ENCODE data around the gene MAGI3. TPM values are rescaled to one million over a fixed set of nuclear protein-coding genes. Genes with fewer than 3 reads are reported as not detected.

Gene MAGI3
- polyA plus RNA-seq, 2 of the 4 experiments (the other 2 are of a cell fraction) = 3.8 to 7.9 TPM

DNA sequence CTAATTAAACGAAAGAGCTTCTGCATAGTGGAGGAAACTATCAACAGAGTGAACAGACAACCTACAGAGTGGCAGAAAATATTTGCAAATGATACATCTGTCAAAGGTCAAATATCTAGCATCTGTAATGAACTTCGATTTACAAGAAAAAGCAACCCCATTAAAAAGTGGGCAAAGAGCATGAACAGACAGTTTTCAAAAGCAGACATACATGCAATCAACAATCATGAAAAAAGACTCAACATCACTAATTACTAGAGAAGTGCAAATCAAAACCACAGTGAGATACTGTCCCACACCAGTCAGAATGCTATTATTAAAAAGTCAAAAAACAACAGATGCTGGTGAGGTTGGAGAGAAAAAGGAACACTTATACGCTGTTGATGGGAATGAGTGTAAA, 103.2 kb downstream of the MAGI3 start:
- ChIA-PET CTCF (interaction anchor here (0.5 kb wide), 1 partner anchor 181 kb away, joined by 3 read pairs; no protein-coding TSS in a partner anchor), POLR2A (no interaction called here)
- Histone ChIP-seq H3K27ac (no peak overlapping the region), H3K9me3 (no peaks in the 10 kb centered on the region; the same call in 2 of the 3 replicates), H3K4me2 (no peak overlapping the region), H3K4me3 (no peak overlapping the region), H3K4me1 (no peaks in the 10 kb centered on the region)
- DNase-seq (ENCODE audit: low read depth in 1 of 2, low spot score in 1 of 2) (no peak), ATAC-seq (no peak), FAIRE-seq (no peak)
- TF ChIP-seq NPAS2 (CRISPR knock-in tag; IDR thresholded peaks at IDR 0.05; ENCODE audit: borderline replicate concordance) = no peak
- TF ChIP-seq, protein P1, sequence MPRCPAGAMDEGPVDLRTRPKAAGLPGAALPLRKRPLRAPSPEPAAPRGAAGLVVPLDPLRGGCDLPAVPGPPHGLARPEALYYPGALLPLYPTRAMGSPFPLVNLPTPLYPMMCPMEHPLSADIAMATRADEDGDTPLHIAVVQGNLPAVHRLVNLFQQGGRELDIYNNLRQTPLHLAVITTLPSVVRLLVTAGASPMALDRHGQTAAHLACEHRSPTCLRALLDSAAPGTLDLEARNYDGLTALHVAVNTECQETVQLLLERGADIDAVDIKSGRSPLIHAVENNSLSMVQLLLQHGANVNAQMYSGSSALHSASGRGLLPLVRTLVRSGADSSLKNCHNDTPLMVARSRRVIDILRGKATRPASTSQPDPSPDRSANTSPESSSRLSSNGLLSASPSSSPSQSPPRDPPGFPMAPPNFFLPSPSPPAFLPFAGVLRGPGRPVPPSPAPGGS (IDR thresholded peaks at IDR 0.05) = no peak
- TF ChIP-seq FOSB (CRISPR knock-in tag; IDR thresholded peaks at IDR 0.05) = no peak
- no peak for TF ChIP-seq JUN (IDR thresholded peaks at IDR 0.05)
- no peak for TF ChIP-seq RARB (CRISPR knock-in tag; IDR thresholded peaks at IDR 0.05)
- TF ChIP-seq ZSCAN20 (CRISPR knock-in tag; IDR thresholded peaks at IDR 0.05) = no peak
- TF ChIP-seq TP53 (CRISPR knock-in tag; IDR thresholded peaks at IDR 0.05) = no peak
- TF ChIP-seq FOSL2 (IDR thresholded peaks at IDR 0.05) = no peak
- TF ChIP-seq FOSL2 (CRISPR knock-in tag; IDR thresholded peaks at IDR 0.05) = no peak
- no peak for TF ChIP-seq FOXS1 (CRISPR knock-in tag; IDR thresholded peaks at IDR 0.05)
- no peak for TF ChIP-seq BHLHE40 (IDR thresholded peaks at IDR 0.05; ENCODE audit: low read depth, low read length)
- TF ChIP-seq, protein P2, sequence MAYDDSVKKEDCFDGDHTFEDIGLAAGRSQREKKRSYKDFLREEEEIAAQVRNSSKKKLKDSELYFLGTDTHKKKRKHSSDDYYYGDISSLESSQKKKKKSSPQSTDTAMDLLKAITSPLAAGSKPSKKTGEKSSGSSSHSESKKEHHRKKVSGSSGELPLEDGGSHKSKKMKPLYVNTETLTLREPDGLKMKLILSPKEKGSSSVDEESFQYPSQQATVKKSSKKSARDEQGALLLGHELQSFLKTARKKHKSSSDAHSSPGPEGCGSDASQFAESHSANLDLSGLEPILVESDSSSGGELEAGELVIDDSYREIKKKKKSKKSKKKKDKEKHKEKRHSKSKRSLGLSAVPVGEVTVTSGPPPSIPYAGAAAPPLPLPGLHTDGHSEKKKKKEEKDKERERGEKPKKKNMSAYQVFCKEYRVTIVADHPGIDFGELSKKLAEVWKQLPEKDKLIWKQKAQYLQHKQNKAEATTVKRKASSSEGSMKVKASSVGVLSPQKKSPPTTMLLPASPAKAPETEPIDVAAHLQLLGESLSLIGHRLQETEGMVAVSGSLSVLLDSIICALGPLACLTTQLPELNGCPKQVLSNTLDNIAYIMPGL (CRISPR knock-in tag; IDR thresholded peaks at IDR 0.05; ENCODE audit: borderline replicate concordance) = no peak
- no peak for TF ChIP-seq KDM1A (IDR thresholded peaks at IDR 0.05; ENCODE audit: low read depth)
- 74% methylated on average over 3 of the region's 3 CpGs for WGBS (ENCODE audit: missing lambda C conversion rate)

DNA sequence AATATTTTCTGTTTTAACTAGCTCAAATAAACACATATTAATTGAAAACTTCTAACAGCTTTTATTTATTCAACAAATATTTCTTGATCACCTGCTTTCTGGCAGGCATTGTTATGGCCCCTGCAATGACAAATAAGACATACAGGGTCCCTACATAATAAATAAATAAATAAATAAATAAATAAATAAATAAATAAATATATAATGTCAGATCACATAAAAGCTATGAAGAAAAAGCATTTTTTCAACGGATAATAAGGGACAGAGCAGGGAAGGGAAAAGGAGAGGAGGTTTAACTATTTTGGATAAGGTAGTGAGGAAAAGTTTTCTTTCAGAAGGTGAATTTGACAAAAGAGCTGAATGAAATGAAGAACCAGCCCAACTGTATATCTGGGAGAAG, 115.0 kb downstream of the MAGI3 start:
- no peaks in the 10 kb centered on the region for H3K9me3 ChIP-seq
- FAIRE-seq (no peak), ATAC-seq (no peak), DNase-seq (ENCODE audit: low read depth in 1 of 2, low spot score in 1 of 2) (no peak)
- no peak overlapping the region for H3K4me2 ChIP-seq
- H3K4me1 ChIP-seq = no peaks in the 10 kb centered on the region
- TF ChIP-seq HOXA7 (CRISPR knock-in tag; IDR thresholded peaks at IDR 0.05) (no peak), RNF2 (IDR thresholded peaks at IDR 0.05; ENCODE audit: borderline replicate concordance, low read depth) (no peak), ZC3H11A (IDR thresholded peaks at IDR 0.05) (peak; percentile 55)
- TF ChIP-seq, protein P3, sequence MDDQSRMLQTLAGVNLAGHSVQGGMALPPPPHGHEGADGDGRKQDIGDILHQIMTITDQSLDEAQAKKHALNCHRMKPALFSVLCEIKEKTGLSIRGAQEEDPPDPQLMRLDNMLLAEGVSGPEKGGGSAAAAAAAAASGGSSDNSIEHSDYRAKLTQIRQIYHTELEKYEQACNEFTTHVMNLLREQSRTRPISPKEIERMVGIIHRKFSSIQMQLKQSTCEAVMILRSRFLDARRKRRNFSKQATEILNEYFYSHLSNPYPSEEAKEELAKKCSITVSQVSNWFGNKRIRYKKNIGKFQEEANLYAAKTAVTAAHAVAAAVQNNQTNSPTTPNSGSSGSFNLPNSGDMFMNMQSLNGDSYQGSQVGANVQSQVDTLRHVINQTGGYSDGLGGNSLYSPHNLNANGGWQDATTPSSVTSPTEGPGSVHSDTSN (IDR thresholded peaks at IDR 0.05) = no peak
- H3K4me3 ChIP-seq = no peak overlapping the region
- CTCF ChIA-PET = no interaction called here
- no peak overlapping the region for H3K27ac ChIP-seq
- 46% methylated on average over 1 of the region's 1 CpG for WGBS (ENCODE audit: missing lambda C conversion rate)
- POLR2A ChIA-PET = no interaction called here

DNA sequence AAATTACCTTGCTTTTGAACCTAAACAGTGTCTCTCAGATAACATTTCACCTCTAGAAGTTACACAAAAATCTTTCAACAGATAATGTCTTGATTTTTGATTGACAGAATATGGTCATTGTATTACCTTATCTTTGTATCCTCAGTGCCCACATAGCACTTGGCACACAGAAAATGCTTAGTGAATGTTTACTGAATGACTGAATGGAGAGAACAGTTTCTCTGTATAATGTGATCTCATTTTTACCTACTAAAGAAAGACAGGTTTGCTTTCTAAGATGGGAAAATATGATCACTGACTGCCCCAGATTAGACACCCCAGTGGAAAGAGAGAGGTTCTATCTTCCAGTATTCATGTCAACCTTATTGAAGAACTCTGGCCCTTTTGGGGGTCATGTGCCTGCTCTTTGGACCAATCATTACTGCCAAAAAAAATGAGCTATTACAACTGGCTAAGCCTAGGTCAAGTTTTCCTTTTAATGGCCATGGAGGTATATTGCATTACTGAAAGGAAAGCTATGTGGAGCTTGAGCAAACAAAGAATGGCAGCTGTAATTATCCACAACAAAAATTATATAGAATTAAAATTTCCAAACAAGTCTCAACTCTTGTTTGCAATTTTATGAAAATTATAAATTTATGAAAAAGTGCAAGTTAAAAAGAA, 117.4 kb downstream of the MAGI3 start:
- ATAC-seq = no peak
- POLR2A ChIA-PET = no interaction called here
- no peak for FAIRE-seq
- H3K27ac ChIP-seq = no peak overlapping the region
- H3K4me2 ChIP-seq = no peak overlapping the region
- CTCF ChIA-PET = no interaction called here
- H3K4me3 ChIP-seq = no peak overlapping the region
- no peak for DNase-seq (ENCODE audit: low read depth in 1 of 2, low spot score in 1 of 2)
- no peaks in the 10 kb centered on the region for H3K4me1 ChIP-seq
- peaks cover 4% of the 10 kb centered on the region; the same call in 1 of the 3 replicates for H3K9me3 ChIP-seq
- no peak for TF ChIP-seq MAFK (IDR thresholded peaks at IDR 0.05; ENCODE audit: partially characterized antibody)
- TF ChIP-seq EHMT2 (IDR thresholded peaks at IDR 0.05; ENCODE audit: low read depth) = no peak
- no peak for TF ChIP-seq CHD4 (IDR thresholded peaks at IDR 0.05; ENCODE audit: borderline replicate concordance)
- TF ChIP-seq HEYL (CRISPR knock-in tag; IDR thresholded peaks at IDR 0.05) = no peak
- no peak for TF ChIP-seq RFX5 (IDR thresholded peaks at IDR 0.05)
- no peak for TF ChIP-seq NFE2L2 (conservative IDR thresholded peaks at IDR 0.05; ENCODE audit: low read length)
- TF ChIP-seq, protein P4, sequence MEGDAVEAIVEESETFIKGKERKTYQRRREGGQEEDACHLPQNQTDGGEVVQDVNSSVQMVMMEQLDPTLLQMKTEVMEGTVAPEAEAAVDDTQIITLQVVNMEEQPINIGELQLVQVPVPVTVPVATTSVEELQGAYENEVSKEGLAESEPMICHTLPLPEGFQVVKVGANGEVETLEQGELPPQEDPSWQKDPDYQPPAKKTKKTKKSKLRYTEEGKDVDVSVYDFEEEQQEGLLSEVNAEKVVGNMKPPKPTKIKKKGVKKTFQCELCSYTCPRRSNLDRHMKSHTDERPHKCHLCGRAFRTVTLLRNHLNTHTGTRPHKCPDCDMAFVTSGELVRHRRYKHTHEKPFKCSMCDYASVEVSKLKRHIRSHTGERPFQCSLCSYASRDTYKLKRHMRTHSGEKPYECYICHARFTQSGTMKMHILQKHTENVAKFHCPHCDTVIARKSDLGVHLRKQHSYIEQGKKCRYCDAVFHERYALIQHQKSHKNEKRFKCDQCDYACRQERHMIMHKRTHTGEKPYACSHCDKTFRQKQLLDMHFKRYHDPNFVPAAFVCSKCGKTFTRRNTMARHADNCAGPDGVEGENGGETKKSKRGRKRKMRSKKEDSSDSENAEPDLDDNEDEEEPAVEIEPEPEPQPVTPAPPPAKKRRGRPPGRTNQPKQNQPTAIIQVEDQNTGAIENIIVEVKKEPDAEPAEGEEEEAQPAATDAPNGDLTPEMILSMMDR (IDR thresholded peaks at IDR 0.05) = no peak
- no peak for TF ChIP-seq JUNB (IDR thresholded peaks at IDR 0.05)
- TF ChIP-seq CEBPB (IDR thresholded peaks at IDR 0.05) = no peak
- no peak for TF ChIP-seq POLR2A (IDR thresholded peaks at IDR 0.05; ENCODE audit: low read length)

All from A549 (cell line).